GM04503 (cell line): ENCODE measurements around the gene TNFAIP6.
"Not testable (repeated sequence)": the region's sequence is repeated elsewhere in the genome, so short reads cannot be mapped to it uniquely, and the experiment has no call there.

Experiments
- DNase-seq: peaks from one replicate; pipeline ENCODE4 v3.0.0-alpha.2; 2012; ENCODE audit warnings: low read depth

The TNFAIP6 gene

GRCh38 chr2:151417650-151418049 lies 60.3 kb downstream of the TNFAIP6 start:
- DNase-seq, result no peak

GRCh38 chr2:151421681-151422080 lies 64.3 kb downstream of the TNFAIP6 start:
- DNase-seq, result not testable (repeated sequence)

GRCh38 chr2:151422917-151423439 lies 65.6 kb downstream of the TNFAIP6 start:
- DNase-seq, result no peak

GRCh38 chr2:151423760-151424159 lies 66.4 kb downstream of the TNFAIP6 start:
- no peak for DNase-seq
